GM19099 (cell line): ENCODE results near the gene UBTD1.

Source experiments
- POLR2A ChIP-seq: IDR thresholded peaks from 3 replicates; pipeline ENCODE4 v1.6.1; 2011; ENCODE audit warnings: low read depth; ENCODE audit not compliant: insufficient read length; ENCODE audit errors: extremely low read depth

UBTD1 gene, protein sequence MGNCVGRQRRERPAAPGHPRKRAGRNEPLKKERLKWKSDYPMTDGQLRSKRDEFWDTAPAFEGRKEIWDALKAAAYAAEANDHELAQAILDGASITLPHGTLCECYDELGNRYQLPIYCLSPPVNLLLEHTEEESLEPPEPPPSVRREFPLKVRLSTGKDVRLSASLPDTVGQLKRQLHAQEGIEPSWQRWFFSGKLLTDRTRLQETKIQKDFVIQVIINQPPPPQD

DNA sequence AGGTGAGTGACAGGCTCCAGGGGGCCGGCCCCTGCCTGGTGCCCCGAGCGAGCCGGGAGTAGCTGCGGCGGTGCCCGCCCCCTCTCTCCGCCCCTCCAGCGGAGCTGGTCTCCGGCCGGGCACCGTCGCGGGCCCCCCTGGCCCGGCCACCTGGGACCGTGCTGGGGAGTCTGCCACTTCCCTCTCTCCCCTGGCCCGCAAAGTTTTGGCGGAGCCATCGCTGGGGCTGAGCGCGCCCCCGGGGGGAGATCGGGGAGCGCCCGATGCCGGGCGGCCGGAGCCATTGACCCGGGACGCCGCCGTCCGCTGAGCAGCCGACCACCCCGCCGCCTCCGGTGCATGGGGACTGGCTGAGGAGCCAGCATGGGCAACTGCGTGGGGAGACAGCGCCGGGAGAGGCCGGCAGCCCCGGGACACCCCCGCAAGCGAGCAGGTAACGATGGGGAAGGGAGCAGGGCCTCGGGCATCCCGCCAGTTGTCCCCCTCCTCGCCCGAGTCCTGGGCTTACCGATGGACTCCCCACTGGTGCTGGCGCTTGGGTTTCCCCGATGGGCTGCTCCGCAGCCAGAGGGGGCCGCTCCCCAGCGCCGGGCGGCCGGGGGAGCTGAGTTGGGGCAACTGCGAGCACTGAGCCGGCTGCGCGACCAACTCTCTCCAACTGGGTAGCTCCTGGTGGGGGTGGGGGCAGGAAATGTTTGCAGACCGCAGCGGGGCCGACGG is at the start of gene UBTD1:
Gene UBTD1 (plus strand): TSS at position 84 of the 720 bp plus-strand sequence. CDS start 280 bp downstream, at position 364.
- no peak for TF ChIP-seq POLR2A

DNA sequence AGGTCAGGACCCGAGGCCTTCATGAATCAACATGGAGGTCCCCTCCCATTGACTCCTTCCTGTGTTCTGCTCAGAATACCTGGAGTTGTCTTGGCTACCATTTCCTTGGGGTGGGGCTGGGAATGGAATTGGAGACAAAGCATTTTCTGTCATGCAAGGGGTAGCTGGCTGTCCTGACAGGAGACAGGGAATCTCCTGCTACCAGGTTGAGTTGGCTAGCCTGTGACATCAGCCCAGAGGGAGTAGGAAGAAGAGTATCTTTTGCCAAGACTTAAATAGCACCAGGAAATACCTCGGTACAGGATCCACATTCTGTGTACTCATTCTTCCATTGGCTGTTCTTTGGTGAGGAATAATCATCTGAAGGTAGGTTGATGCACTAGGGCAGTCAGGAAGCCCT is 47.9 kb upstream of the UBTD1 start:
- TF ChIP-seq POLR2A: no peak

DNA sequence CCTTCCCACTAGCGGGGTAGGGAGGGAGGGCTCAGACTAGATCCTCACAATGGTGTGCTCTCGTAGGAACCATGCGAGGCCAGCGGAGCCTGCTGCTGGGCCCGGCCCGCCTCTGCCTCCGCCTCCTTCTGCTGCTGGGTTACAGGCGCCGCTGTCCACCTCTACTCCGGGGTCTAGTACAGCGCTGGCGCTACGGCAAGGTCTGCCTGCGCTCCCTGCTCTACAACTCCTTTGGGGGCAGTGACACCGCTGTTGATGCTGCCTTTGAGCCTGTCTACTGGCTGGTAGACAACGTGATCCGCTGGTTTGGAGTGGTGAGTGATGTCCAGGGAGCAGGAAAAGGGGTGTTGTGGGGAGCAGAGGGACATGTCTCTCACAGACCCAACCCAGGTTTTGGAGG is 47.1 kb upstream of the UBTD1 start:
- no peak for TF ChIP-seq POLR2A

DNA sequence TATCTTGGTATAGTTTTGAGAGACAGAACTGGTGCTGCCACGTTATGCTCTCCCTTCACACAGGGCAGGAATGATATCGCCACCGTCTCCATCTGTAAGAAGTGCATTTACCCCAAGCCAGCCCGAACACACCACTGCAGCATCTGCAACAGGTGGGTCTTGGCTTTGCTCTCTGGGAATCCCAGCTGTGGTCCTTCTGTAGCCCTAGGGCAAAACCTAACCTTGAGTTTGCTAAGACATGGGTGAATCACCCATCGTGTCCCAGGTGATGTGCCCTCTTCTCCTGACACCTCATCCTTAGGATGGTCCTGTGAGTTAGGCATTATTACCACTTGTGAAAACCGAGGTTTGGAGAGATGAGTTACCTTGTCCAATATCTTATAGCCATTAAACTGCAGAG is 46.4 kb upstream of the UBTD1 start:
- no peak for TF ChIP-seq POLR2A

DNA sequence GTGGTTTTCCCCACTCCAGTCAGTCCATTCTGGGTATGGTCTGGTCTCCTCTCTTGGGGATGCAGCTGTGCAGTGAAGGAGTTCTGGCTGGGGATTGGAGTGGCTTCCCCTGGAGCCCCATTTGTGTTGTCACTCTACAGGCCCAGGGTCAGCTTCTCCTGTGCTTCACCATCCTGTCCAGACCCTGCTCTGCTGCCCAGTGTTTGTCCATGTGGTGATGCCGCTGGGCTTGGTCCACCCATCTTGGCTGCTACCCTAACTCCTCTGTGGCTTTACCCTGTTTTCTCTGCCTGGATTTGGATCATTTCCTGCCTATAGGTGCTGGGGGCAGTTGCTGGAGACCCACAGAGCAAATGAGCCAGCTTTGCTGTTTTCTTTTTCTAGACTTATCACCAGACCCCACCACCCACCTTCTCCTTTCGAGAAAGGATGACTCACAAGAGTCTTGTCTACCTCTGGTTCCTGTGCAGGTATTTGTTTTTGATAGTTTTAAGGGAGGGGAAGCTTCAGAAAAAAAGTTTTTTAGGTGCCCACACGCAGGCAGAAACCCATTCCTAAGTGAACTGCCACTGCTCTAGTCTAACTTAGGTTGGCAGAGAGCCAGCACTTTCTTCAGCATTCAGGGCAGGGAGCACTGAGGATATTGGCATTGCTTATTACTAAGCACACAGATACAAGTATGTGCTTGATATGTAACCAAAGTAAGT is 44.2 kb upstream of the UBTD1 start:
- no peak for TF ChIP-seq POLR2A

DNA sequence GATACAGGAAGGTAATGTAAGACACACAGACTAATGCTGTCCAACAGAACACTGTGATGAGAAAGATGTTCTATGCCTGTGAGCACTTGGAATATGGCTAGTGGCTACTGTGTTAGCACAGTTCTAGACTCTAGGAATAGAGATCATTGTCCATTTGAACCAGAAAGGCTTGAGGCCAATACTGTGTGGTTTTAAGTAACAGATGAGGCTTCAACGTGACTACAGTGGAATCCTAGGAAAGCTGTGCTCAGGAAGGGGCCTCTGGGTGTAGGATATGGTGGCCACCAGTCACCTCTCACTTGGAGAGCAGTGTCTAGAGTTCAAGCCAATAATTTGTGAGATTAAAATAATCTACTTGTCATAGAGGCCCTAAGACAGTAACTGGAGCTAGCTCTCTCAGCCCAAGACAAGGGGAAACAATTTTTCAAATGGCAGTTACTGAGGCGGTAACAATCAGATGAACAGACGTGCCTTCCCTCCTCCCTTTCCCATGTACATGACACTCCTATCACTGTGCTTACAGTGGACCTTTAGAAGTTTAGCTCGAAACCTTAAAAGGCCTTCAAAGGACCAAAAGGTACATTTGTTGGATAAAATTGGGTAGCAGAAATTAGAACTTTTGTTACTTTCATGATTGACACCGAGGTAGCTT is 42.6 kb upstream of the UBTD1 start:
- no peak for TF ChIP-seq POLR2A

DNA sequence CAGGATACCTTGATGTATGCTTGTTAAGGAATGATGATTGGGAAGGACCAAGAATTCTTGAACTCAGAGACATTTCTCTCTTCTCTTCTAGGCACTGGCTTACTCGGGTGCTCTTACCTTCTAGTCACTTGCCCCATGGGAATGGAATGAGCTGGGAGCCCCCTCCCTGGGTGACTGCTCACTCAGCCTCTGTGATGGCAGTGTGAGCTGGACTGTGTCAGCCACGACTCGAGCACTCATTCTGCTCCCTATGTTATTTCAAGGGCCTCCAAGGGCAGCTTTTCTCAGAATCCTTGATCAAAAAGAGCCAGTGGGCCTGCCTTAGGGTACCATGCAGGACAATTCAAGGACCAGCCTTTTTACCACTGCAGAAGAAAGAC is 42.0 kb upstream of the UBTD1 start:
- TF ChIP-seq POLR2A: no peak

DNA sequence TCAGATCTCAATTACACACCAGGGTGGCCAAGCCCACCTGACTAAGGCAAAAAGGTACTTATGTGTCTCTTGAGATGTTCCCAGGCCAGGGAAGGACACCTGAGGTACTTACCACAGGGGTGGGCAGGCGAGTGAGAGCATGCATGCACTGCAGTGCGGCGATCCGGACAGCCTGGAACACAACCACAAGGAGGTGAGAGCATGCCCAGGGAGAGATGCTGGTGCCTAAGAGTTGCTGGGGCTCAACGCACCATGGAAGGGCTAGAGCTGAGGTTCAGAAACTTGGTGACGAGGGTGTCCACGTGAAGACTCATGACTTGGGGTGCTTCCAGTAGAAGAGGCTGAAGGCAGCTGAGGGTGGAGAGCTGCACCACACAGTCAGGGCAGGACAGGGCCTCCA is 39.6 kb upstream of the UBTD1 start:
- no peak for TF ChIP-seq POLR2A

DNA sequence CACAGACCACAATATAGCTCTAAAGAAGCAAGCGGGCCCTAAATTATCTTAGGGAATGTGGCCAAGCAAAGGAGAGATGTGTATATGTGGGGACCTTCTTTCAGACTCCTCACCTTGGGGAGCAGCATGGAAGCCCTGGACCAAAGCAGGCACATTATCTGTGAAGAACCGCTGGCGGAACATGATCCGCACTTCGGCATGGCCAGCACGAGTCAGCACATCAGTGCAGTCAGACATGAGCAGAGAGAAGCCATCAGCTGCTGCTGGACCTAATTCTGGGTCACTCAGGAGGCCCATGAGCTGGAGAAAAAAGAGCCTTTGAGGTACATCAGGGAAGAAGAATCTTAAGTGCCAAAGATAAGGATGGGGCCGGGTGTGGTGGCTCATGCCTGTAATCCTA is 38.8 kb upstream of the UBTD1 start:
- TF ChIP-seq POLR2A: no peak

DNA sequence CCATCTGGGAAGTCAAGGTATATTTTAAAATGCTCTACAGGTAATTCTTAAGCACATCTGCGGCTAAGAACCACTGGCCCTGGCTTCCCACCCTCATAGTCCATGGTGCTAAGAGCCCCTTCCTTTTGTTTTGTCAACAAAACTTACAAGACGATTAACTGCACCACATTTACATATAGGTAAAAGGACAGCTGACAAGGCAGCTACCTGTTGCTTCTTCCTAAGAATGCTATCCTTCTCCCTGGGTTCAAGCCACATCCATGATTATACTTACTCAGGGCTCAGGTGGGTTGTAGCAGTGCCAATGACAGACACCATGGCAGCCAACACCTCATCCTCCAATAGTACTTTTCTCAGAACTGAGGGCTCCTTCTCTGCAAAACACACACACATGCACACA is 36.4 kb upstream of the UBTD1 start:
- no peak for TF ChIP-seq POLR2A

DNA sequence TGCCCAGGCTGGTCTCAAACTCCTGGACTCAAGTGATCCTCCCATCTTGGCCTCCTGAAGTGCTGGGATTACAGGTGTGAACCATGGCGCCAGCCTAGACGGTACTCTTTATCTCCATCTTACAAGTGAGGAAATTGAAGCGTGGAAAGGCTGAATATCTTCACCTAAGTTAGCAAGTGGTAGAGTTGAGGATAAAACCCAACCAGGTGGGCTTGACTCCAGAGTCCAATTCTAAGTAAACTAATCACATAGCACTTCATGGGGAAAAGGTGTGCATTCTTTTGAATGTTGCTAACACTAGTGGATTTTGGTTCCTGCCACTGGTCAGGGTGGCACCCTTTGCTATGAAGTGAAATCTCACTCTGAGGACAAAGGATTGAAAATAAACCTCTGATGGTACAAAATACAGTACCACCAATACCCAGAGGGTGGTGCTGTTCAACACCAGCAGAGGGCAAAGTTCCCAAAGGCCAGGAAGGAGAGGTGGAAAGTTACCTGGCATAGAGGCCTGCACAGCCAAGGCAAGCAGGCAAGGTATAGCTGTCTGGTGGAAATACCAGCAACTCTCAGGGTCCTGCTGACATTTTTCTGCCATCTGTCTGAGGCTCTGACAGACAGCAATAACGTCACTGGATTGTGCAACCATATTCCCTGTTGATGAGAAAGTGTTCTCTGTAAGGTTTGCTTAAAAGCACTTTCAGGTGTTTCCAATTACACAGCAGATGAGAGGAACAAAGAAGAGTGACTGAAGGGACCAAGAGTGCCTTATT is 35.2 kb upstream of the UBTD1 start:
- no peak for TF ChIP-seq POLR2A

DNA sequence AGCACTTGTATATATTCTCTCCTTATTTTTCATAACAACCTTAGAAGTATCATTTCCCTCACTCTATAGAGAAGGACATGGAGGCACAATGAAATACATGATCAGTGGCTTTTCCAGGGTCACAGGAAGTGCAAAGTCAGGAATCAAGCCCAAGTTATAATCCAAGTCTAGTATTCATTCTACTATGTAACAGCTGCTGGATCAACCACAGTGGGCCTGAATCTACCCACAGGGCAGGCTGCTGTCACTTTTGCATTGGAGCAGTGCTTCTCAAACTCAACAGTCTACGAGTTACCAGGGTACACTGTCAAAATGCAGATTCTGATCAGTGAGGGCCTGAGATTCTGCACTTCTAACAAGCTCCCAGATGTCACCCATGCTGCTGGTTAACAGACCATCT is 34.5 kb upstream of the UBTD1 start:
- TF ChIP-seq POLR2A: no peak

DNA sequence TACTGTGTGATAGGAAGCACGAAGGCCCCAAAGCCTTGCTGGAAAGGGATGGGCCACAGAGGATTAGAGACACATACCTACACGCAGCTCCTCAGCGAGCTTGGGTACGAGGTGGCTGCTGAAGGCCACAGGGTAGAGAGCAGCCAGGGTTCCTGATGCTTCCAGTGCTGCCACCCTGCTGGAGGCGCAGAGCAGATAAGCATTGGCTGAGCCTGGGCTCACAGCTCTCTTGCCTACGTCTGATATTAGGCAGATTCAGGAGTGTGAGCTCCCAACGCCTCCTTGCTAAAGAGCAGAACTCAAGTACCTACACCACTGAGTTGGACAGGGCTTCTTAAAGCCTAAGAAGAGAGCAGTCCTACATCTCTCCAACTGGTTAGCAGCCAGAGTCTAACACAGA is 32.7 kb upstream of the UBTD1 start:
- no peak for TF ChIP-seq POLR2A

DNA sequence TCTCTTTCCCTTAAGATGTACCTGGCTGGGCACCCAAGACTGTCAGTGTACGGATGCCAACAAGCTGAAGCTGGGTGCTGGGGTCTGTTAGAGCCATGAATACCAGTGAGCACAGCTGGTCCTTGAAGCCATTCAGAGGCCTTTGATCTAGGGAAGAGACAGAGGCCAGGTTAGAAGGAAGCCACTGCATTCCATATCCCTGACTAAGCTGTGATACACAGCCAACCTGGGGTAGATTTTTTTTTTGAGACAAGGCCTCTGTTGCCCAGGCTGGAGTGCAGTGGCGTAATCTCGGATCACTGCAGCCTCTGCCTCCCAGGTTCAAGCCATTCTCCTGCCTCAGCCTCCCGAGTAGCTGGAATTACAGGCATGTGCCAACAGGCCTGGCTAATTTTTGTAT is 32.0 kb upstream of the UBTD1 start:
- TF ChIP-seq POLR2A: no peak

DNA sequence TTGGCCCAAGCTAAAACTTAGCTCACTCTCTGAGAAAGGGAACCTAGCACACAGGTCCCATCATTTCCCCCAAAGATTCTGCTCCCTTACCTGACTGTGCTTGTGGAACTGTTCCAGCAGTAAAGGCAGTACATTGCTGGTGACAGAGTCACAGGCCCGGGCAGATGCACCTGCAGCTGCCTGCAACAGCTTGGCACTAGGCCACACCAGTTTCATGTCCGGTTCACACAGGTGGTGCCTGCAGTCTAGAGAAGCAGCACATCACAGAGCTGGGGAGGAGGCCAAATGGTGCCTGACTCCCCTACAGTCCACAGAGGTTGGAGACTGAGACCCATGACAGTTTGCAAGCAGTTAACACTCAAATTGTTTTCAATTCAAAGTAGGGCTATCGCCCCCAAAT is 30.6 kb upstream of the UBTD1 start:
- TF ChIP-seq POLR2A: no peak
